IPS DF 4.7 (cell line): ENCODE data around the gene ADAMTSL5.
"Not testable (repeated sequence)": the region's sequence is repeated elsewhere in the genome, so short reads cannot be mapped to it uniquely, and the experiment has no call there.

Source experiments
- DNase-seq: peaks from one replicate; pipeline ENCODE4 v3.0.0-alpha.2; 2013; ENCODE audit warnings: low spot score; ENCODE audit errors: extremely low read depth

ADAMTSL5 gene

GRCh38 chr19:1513499-1514294 is 878 bp upstream of the ADAMTSL5 start:
- DNase-seq: no peak

- no peak for DNase-seq
These were observed 1.2 kb downstream of the ADAMTSL5 start for GRCh38 chr19:1511318-1512317.

GRCh38 chr19:1510807-1511206 is 2.0 kb downstream of the ADAMTSL5 start:
- no peak for DNase-seq

- no peak for DNase-seq
These were observed 2.4 kb downstream of the ADAMTSL5 start for GRCh38 chr19:1510442-1510806.

GRCh38 chr19:1509602-1510441 is 3.0 kb downstream of the ADAMTSL5 start:
- no peak for DNase-seq

- DNase-seq: no peak
These were observed 4.3 kb downstream of the ADAMTSL5 start for GRCh38 chr19:1508507-1508856.

- DNase-seq: peak; percentile 85
These were observed 4.9 kb downstream of the ADAMTSL5 start for GRCh38 chr19:1507763-1508506.

- DNase-seq: no peak
These were observed 5.6 kb downstream of the ADAMTSL5 start for GRCh38 chr19:1507192-1507660.

GRCh38 chr19:1505991-1506881 is 6.6 kb downstream of the ADAMTSL5 start:
- no peak for DNase-seq

GRCh38 chr19:1505012-1505411 is 7.8 kb downstream of the ADAMTSL5 start:
- DNase-seq: no peak

- no peak for DNase-seq
These were observed 8.7 kb downstream of the ADAMTSL5 start for GRCh38 chr19:1503925-1504773.

GRCh38 chr19:1503089-1503924 is 9.5 kb downstream of the ADAMTSL5 start:
- DNase-seq: no peak

GRCh38 chr19:1502433-1503088 is 10.3 kb downstream of the ADAMTSL5 start:
- DNase-seq: no peak

GRCh38 chr19:1501200-1501595 is 11.6 kb downstream of the ADAMTSL5 start:
- DNase-seq: no peak

GRCh38 chr19:1499231-1499630 is 13.6 kb downstream of the ADAMTSL5 start:
- DNase-seq: not testable (repeated sequence)

GRCh38 chr19:1497578-1498235 is 15.1 kb downstream of the ADAMTSL5 start:
- DNase-seq: no peak
